Mesenchymal stem cell (in vitro differentiated cells and primary cell): ENCODE measurements around the gene COX4I1. TPM values are rescaled to one million over a fixed set of nuclear protein-coding genes. Genes with fewer than 3 reads are reported as not detected.

Experiments used
- small RNA-seq: library from polyadenylated mRNA; stranded (forward); fragments of <200 nt; extraction: miRNeasy Mini kit (QIAGEN cat#:217004); gene quantifications from one replicate; pipeline ENCODE3, GENCODE V24; 2013; ENCODE audit warnings: low read depth

The COX4I1 gene

Small RNAs within 50 kb of the gene (small RNA-seq; reads per million reads assigned to genes)
- not detected for gene RNU1-103P
